Neural crest cell (in vitro differentiated cells): ENCODE data around the gene ALOX15. TPM values are rescaled to one million over a fixed set of nuclear protein-coding genes. Genes with fewer than 3 reads are reported as not detected.

Source experiments
- DNase-seq: peaks from one replicate; pipeline ENCODE4 v3.0.0; 2021; ENCODE audit warnings: low read depth, mixed read lengths, low spot score
- H3K27ac Mint-ChIP-seq: one replicate; pipeline ENCODE4 v1.8.0; 2021; ENCODE audit warnings: mild to moderate bottlenecking, mixed read lengths; ENCODE audit not compliant: unreplicated experiment
- H3K27me3 Mint-ChIP-seq: 2 replicates; pipeline ENCODE4 v1.8.0; 2021; ENCODE audit warnings: low read depth, mild to moderate bottlenecking, mixed read lengths
- H3K36me3 Mint-ChIP-seq: 2 replicates; pipeline ENCODE4 v1.8.0; 2021; ENCODE audit warnings: low read depth, mild to moderate bottlenecking, mixed read lengths
- H3K4me1 Mint-ChIP-seq: 2 replicates; pipeline ENCODE4 v1.8.0; 2021; ENCODE audit warnings: mixed read lengths
- H3K4me3 Mint-ChIP-seq: one replicate; pipeline ENCODE4 v1.8.0; 2021; ENCODE audit warnings: mild to moderate bottlenecking, mixed read lengths
- H3K9me3 Mint-ChIP-seq: 2 replicates; pipeline ENCODE4 v1.8.0; 2021; ENCODE audit warnings: mixed read lengths
- CTCF ChIP-seq: fragments of 200-600 bp; sonication (generic); conservative IDR thresholded peaks from 2 replicates; pipeline ENCODE4 v1.5.0; 2021; ENCODE audit warnings: antibody characterized with exemption, mild to moderate bottlenecking
- total RNA-seq: library from RNA; stranded (reverse); gene quantifications from 2 replicates; pipeline ENCODE4 v1.2.1, GENCODE V29; 2021

ALOX15 gene
- total RNA-seq, 1 donor from 2014 or later: 0.33 TPM

- no peak overlapping the region for H3K4me3 Mint-ChIP-seq
- H3K9me3 Mint-ChIP-seq: no peaks in the 10 kb centered on the region
- H3K36me3 Mint-ChIP-seq: peaks cover 16% of the 10 kb centered on the region
- H3K27me3 Mint-ChIP-seq: no peaks in the 10 kb centered on the region
- no peak for TF ChIP-seq CTCF
- DNase-seq: no peak
- no peak overlapping the region for H3K27ac Mint-ChIP-seq
- H3K4me1 Mint-ChIP-seq: no peaks in the 10 kb centered on the region
These were observed 31.3 kb upstream of the ALOX15 start for GRCh38 chr17:4672751-4673150.

- DNase-seq: no peak
- Mint-ChIP-seq H3K4me1 (no peaks in the 10 kb centered on the region), H3K36me3 (peaks cover 16% of the 10 kb centered on the region), H3K4me3 (no peak overlapping the region), H3K27ac (no peak overlapping the region), H3K9me3 (no peaks in the 10 kb centered on the region), H3K27me3 (no peaks in the 10 kb centered on the region)
- TF ChIP-seq CTCF: no peak
These were observed 30.7 kb upstream of the ALOX15 start for GRCh38 chr17:4672055-4672630.

GRCh38 chr17:4667166-4667565, 25.7 kb upstream of the ALOX15 start:
- Mint-ChIP-seq H3K4me1 (no peaks in the 10 kb centered on the region), H3K4me3 (no peak overlapping the region), H3K9me3 (no peaks in the 10 kb centered on the region), H3K27me3 (no peaks in the 10 kb centered on the region), H3K27ac (peak overlapping the region; percentile 17), H3K36me3 (peaks cover 11% of the 10 kb centered on the region)
- DNase-seq: no peak
- no peak for TF ChIP-seq CTCF

- no peak overlapping the region for H3K4me3 Mint-ChIP-seq
- H3K27ac Mint-ChIP-seq: no peak overlapping the region
- TF ChIP-seq CTCF: no peak
- no peaks in the 10 kb centered on the region for H3K4me1 Mint-ChIP-seq
- no peak for DNase-seq
- H3K36me3 Mint-ChIP-seq: peaks cover 8% of the 10 kb centered on the region
- H3K27me3 Mint-ChIP-seq: no peaks in the 10 kb centered on the region
- no peaks in the 10 kb centered on the region for H3K9me3 Mint-ChIP-seq
These were observed 24.8 kb upstream of the ALOX15 start for GRCh38 chr17:4666296-4666695.

- H3K27me3 Mint-ChIP-seq: no peaks in the 10 kb centered on the region
- peak overlapping the region; percentile 30 for H3K27ac Mint-ChIP-seq
- peaks cover 2% of the 10 kb centered on the region for H3K36me3 Mint-ChIP-seq
- no peak for TF ChIP-seq CTCF
- H3K4me3 Mint-ChIP-seq: no peak overlapping the region
- no peak for DNase-seq
- no peaks in the 10 kb centered on the region for H3K9me3 Mint-ChIP-seq
- H3K4me1 Mint-ChIP-seq: no peaks in the 10 kb centered on the region
These were observed 23.5 kb upstream of the ALOX15 start for GRCh38 chr17:4665027-4665426.

- Mint-ChIP-seq H3K27ac (no peak overlapping the region), H3K27me3 (no peaks in the 10 kb centered on the region), H3K4me3 (no peak overlapping the region), H3K36me3 (no peaks in the 10 kb centered on the region), H3K9me3 (no peaks in the 10 kb centered on the region), H3K4me1 (no peaks in the 10 kb centered on the region)
- TF ChIP-seq CTCF: no peak
- no peak for DNase-seq
These were observed 22.8 kb upstream of the ALOX15 start for GRCh38 chr17:4664230-4664629.
